A549 (cell line): ENCODE measurements around the gene BOLA1. TPM values are rescaled to one million over a fixed set of nuclear protein-coding genes. Genes with fewer than 3 reads are reported as not detected.

Experiments
- ATAC-seq, 2 experiments: fragments of 200-7000 bp in 1 of 2; fragments of >200 bp in 1 of 2; cut with Nextera tagmentation in 1 of 2; cut with Tn5 transposase in 1 of 2; 3 replicates each; pipeline versions ENCODE4 v1.8.0 to v1.9.1; 2018 to 2020; ENCODE audit warnings: mild to moderate bottlenecking in 1 of 2, moderate library complexity in 1 of 2
- CTCF ChIA-PET: fragments of 300-600 bp; sonication (Branson Sonifier 250); formaldehyde crosslinking; extraction: SDS; loops from one replicate; lab custom pipeline; 2021; ENCODE audit warnings: antibody characterized with exemption, inconsistent platforms; lab: Yijun Ruan, JAX
- POLR2A ChIA-PET: fragments of 350-600 bp; formaldehyde crosslinking; extraction: SDS; loops from one replicate; lab custom pipeline; 2021; ENCODE audit warnings: antibody characterized with exemption, inconsistent platforms; lab: Yijun Ruan, JAX
- DNase-seq, 2 experiments: peaks; one replicate each; pipeline versions ENCODE4 v3.0.0 to v3.0.0-alpha.2; 2011 to 2016; ENCODE audit warnings: low read depth in 1 of 2, low spot score in 1 of 2
- FAIRE-seq: peaks from 2 replicates; lab custom pipeline; 2011; peaks lifted over from hg19 to GRCh38; lab: Jason Lieb, UNC
- H3K27ac ChIP-seq, 2 experiments: fragments of >200 bp; sonication (Bioruptor Twin); formaldehyde crosslinking; 3 replicates each; pipeline ENCODE4 v1.5.1; 2016 to 2017
- H3K4me1 ChIP-seq: fragments of >200 bp; sonication (Bioruptor Twin); formaldehyde crosslinking; 3 replicates; pipeline ENCODE4 v1.6.1; 2016
- H3K4me2 ChIP-seq: fragments of >200 bp; sonication (Bioruptor Twin); formaldehyde crosslinking; 3 replicates; pipeline ENCODE4 v1.6.1; 2016
- H3K4me3 ChIP-seq: fragments of >200 bp; sonication (Bioruptor Twin); formaldehyde crosslinking; 3 replicates; pipeline ENCODE4 v1.5.1; 2016
- H3K9me3 ChIP-seq: fragments of >200 bp; sonication (Bioruptor Twin); formaldehyde crosslinking; 3 replicates; pipeline ENCODE4 v1.6.1; 2016
- CEBPB ChIP-seq, 2 experiments: fragments of >200 bp in 1 of 2; sonication (Bioruptor Twin) in 1 of 2; formaldehyde crosslinking in 1 of 2; IDR thresholded peaks; 2 replicates each; pipeline ENCODE4 v1.6.1; 2012 to 2016
- CTCF ChIP-seq: fragments of >200 bp; sonication (Bioruptor Twin); formaldehyde crosslinking; IDR thresholded peaks from 3 replicates; pipeline ENCODE4 v1.5.1; 2016
- ELK1 ChIP-seq: fragments of 150-350 bp; IDR thresholded peaks from 2 replicates; pipeline ENCODE4 v1.6.1; 2014; ENCODE audit warnings: low read depth, mild to moderate bottlenecking, low read length
- FOSB ChIP-seq: fragments of 250-450 bp; sonication (Bioruptor Pico); IDR thresholded peaks from 2 replicates; pipeline ENCODE4 v1.5.0; 2020; ENCODE audit warnings: mild to moderate bottlenecking, moderate library complexity
- FOXS1 ChIP-seq: fragments of 250-450 bp; sonication (Bioruptor Pico); IDR thresholded peaks from 2 replicates; pipeline ENCODE4 v1.5.0; 2020; ENCODE audit warnings: mild to moderate bottlenecking, moderate library complexity
- HEYL ChIP-seq: fragments of 250-450 bp; sonication (Bioruptor Pico); IDR thresholded peaks from 2 replicates; pipeline ENCODE4 v1.8.0; 2021; ENCODE audit warnings: mild to moderate bottlenecking, moderate library complexity
- HOXA7 ChIP-seq: fragments of 250-450 bp; sonication (Bioruptor Pico); IDR thresholded peaks from 2 replicates; pipeline ENCODE4 v1.5.0; 2020; ENCODE audit warnings: mild to moderate bottlenecking, moderate library complexity
- HOXB13 ChIP-seq: fragments of 250-450 bp; sonication (Bioruptor Pico); IDR thresholded peaks from 2 replicates; pipeline ENCODE4 v1.5.0; 2020; ENCODE audit warnings: low read depth, mild to moderate bottlenecking, moderate library complexity
- HOXB5 ChIP-seq: fragments of 250-450 bp; sonication (Bioruptor Pico); IDR thresholded peaks from 2 replicates; pipeline ENCODE4 v1.5.0; 2020; ENCODE audit warnings: mild to moderate bottlenecking, moderate library complexity
- JUN ChIP-seq, 2 experiments: fragments of >200 bp; sonication (Bioruptor Twin); formaldehyde crosslinking; IDR thresholded peaks; 2 replicates in 1 of 2; 3 replicates in 1 of 2; pipeline ENCODE4 v1.6.1; 2016 to 2017
- JUNB ChIP-seq: fragments of >200 bp; sonication (Bioruptor Twin); formaldehyde crosslinking; IDR thresholded peaks from 2 replicates; pipeline ENCODE4 v1.6.1; 2016
- MAZ ChIP-seq: fragments of 150-350 bp; IDR thresholded peaks from 2 replicates; pipeline ENCODE4 v1.6.1; 2014; ENCODE audit warnings: antibody characterized with exemption, low read depth, low read length, borderline replicate concordance
- MYC ChIP-seq: IDR thresholded peaks from 2 replicates; pipeline ENCODE4 v1.6.1; 2012; ENCODE audit warnings: mild to moderate bottlenecking, inconsistent platforms, low read length, improper control_type of control experiment, borderline replicate concordance
- NFE2L2 ChIP-seq: fragments of 150-350 bp; conservative IDR thresholded peaks from 2 replicates; pipeline ENCODE4 v1.6.1; 2014; ENCODE audit warnings: low read length
- PBX3 ChIP-seq: IDR thresholded peaks from 2 replicates; pipeline ENCODE4 v1.6.1; 2012
- PHF8 ChIP-seq: fragments of 200-600 bp; sonication (generic); IDR thresholded peaks from 2 replicates; pipeline ENCODE4 v1.6.1; 2016; ENCODE audit warnings: low read depth, mild to moderate bottlenecking, antibody characterized with exemption, moderate library complexity, borderline replicate concordance
- POLR2A ChIP-seq: IDR thresholded peaks from 2 replicates; pipeline ENCODE4 v1.6.1; 2012; ENCODE audit warnings: mild to moderate bottlenecking, low read length
- RFX5 ChIP-seq: fragments of 450-650 bp; IDR thresholded peaks from 2 replicates; pipeline ENCODE4 v1.7.1; 2014; ENCODE audit warnings: antibody characterized with exemption, mild to moderate bottlenecking, moderate library complexity
- RNF2 ChIP-seq: fragments of 200-600 bp; sonication (generic); IDR thresholded peaks from 2 replicates; pipeline ENCODE4 v1.6.1; 2016; ENCODE audit warnings: low read depth, mild to moderate bottlenecking, antibody characterized with exemption, moderate library complexity, borderline replicate concordance
- TFCP2L1 ChIP-seq: fragments of 250-450 bp; sonication (Bioruptor Pico); IDR thresholded peaks from 2 replicates; pipeline ENCODE4 v1.5.0; 2021; ENCODE audit warnings: mild to moderate bottlenecking
- ZFP36 ChIP-seq: fragments of 450-650 bp; IDR thresholded peaks from 2 replicates; pipeline ENCODE4 v1.6.1; 2014; ENCODE audit warnings: borderline replicate concordance; ENCODE audit not compliant: partially characterized antibody
- ZNF302 ChIP-seq: fragments of 250-450 bp; sonication (Bioruptor Pico); IDR thresholded peaks from 2 replicates; pipeline ENCODE4 v1.9.0; 2021; ENCODE audit warnings: inconsistent platforms, mild to moderate bottlenecking, moderate library complexity
- WGBS: methylation state at CpG from one replicate; pipeline ENCODE4 v1.1.6; 2017; ENCODE audit errors: missing lambda C conversion rate; 5-methylcytosine and 5-hydroxymethylcytosine counted together
- polyA minus RNA-seq: library from RNA; depleted of rRNA, polyadenylated mRNA; stranded (reverse); fragments of >200 nt; gene quantifications from 2 replicates; pipeline ENCODE4 v1.2.3, GENCODE V29; 2011; rRNA and poly(A)+ RNA removed
- polyA plus RNA-seq, 4 experiments: library from polyadenylated mRNA; depleted of rRNA in 3 of 4; stranded (reverse); fragments of >200 nt; fragmentation: RNase III in 1 of 4; extraction: RNeasy Plus Mini Kit Qiagen cat#74134 plus additional on column Dnase treatment in 1 of 4; gene quantifications; 2 replicates in 3 of 4; 3 replicates in 1 of 4; pipeline ENCODE4 v1.2.3, GENCODE V29; 2011 to 2017
- TF ChIP-seq, protein P1 (sequence below): IDR thresholded peaks from 2 replicates; pipeline ENCODE4 v1.6.1; 2012; ENCODE audit warnings: low read depth, borderline replicate concordance
- TF ChIP-seq, protein P2 (sequence below): fragments of 450-650 bp; IDR thresholded peaks from 2 replicates; pipeline ENCODE4 v1.6.1; 2014; ENCODE audit warnings: antibody characterized with exemption
- TF ChIP-seq, protein P3 (sequence below): fragments of >200 bp; sonication (Bioruptor Twin); formaldehyde crosslinking; IDR thresholded peaks from 3 replicates; pipeline ENCODE4 v1.6.1; 2016
- TF ChIP-seq, protein P4 (sequence below): IDR thresholded peaks from 2 replicates; pipeline ENCODE4 v1.6.1; 2012

Gene BOLA1, protein sequence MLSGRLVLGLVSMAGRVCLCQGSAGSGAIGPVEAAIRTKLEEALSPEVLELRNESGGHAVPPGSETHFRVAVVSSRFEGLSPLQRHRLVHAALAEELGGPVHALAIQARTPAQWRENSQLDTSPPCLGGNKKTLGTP
- 26.7 and 27.5 TPM in 2 replicates for polyA plus RNA-seq (2011; rRNA removed)
- 52.7 and 54.8 TPM in 2 replicates for polyA plus RNA-seq (2012; cell fraction: cytosol; rRNA removed)
- polyA plus RNA-seq (2012; cell fraction: nucleus; rRNA removed) = 39.5 and 45.1 TPM in 2 replicates
- polyA plus RNA-seq (2017; fragmentation: RNase III; extraction: RNeasy Plus Mini Kit Qiagen cat#74134 plus additional on column Dnase treatment) = 22.8 to 25.4 TPM (median 23.7 TPM) in 3 replicates
- polyA minus RNA-seq = 2.6 and 2.8 TPM in 2 replicates

DNA sequence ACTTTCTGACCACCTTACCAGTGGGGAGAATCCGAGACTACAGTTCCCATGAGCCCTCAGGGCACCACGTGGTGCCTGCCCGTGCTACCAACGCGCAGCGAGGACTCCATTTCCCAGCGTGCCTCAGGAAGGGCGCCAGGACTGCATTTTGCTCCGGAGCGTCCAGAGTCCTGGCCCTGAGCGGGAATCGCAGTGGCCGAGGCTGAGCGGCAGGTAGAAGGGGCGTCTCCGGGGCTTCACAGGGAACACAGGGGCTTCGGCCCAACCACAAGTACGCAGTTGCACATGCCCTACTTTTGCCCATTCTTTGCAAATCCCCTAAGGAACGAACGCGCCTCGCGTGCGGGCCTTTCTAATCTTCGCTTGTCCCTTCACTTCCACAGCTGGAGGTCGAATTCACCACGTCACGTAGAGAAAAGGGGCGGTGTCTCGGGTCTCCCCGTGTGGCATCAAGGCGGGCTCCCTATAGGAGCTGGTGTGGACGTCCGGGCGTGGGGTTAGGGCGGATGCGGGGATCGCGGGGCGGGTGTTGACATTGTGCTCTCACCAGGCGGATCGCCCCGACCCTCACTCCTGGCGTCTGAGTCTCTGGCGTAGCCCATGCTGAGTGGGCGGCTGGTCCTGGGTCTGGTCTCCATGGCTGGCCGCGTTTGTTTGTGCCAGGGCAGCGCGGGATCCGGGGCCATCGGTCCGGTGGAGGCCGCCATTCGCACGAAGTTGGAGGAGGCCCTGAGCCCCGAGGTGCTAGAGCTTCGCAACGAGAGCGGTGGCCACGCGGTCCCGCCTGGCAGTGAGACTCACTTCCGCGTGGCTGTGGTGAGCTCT lies at the start of gene BOLA1:
Gene BOLA1 (plus strand): TSS at position 109 of the 825 bp plus-strand sequence. CDS start 492 bp downstream, at position 601.
- CTCF ChIA-PET = interaction anchor here (0.6 to 2.2 kb wide), 3 partner anchors 11 to 133 kb away, joined by 3 to 7 read pairs (median 4); a partner anchor contains a TSS

GRCh38 chr1:149849947-149850360 lies 49.4 kb upstream of the BOLA1 start:
- H3K4me1 ChIP-seq = peaks cover 43% of the 10 kb centered on the region
- H3K4me2 ChIP-seq = peak overlapping the region; percentile 91
- peak overlapping the region; percentile 73 to 88 for H3K27ac ChIP-seq
- ChIA-PET POLR2A (interaction anchor here (2.4 kb wide), 1 partner anchor 37 kb away, joined by 32 read pairs; a partner anchor contains a TSS), CTCF (interaction anchor here (1.6 kb wide), 1 partner anchor 319 kb away, joined by 3 read pairs; no protein-coding TSS in a partner anchor)
- 4% methylated on average over 8 of the region's 9 CpGs for WGBS
- DNase-seq = no peak
- H3K4me3 ChIP-seq = peak overlapping the region; percentile 60
- no peaks in the 10 kb centered on the region for H3K9me3 ChIP-seq
- ATAC-seq = no peak
- no peak for FAIRE-seq
- TF ChIP-seq ZFP36 (no peak), ZNF302 (0 out of 2 replicates have a peak, but pooled peaks have one; percentile 17), PBX3 (no peak), HEYL (CRISPR knock-in tag) (no peak), MAZ (no peak), MYC (no peak), FOSB (0 out of 2 replicates have a peak, but pooled peaks have one; percentile 51), HOXB5 (CRISPR knock-in tag) (no peak), RFX5 (no peak), CTCF (no peak), CEBPB (IDR thresholded peaks at IDR 0.05) (no peak), NFE2L2 (no peak)

More for the DNA sequence above, at the start of gene BOLA1:
- FAIRE-seq (peak; percentile 54), DNase-seq (peak; percentile 93 to 97), ATAC-seq (peak; percentile 99 to 100)
- Histone ChIP-seq H3K4me3 (peak within 1 kb of the TSS; percentile 53), H3K4me1 (peaks cover 8% of the 10 kb centered on the region), H3K9me3 (no peaks in the 10 kb centered on the region), H3K27ac (peak within 1 kb of the TSS; percentile 82 to 91), H3K4me2 (peak within 1 kb of the TSS; percentile 80)
- TF ChIP-seq FOSB (no peak), JUNB (no peak), FOXS1 (no peak), ELK1 (no peak), HOXA7 (CRISPR knock-in tag) (no peak), RNF2 (no peak), TFCP2L1 (0 out of 2 replicates have a peak, but pooled peaks have one; percentile 67), JUN (IDR thresholded peaks at IDR 0.05) (peak; percentile 76 to 86; a peak in 3 of 5 replicates), MAZ (no peak), HOXB13 (CRISPR knock-in tag) (no peak), PHF8 (peak; percentile 83), POLR2A (peak; percentile 80)
- TF ChIP-seq, protein P1, sequence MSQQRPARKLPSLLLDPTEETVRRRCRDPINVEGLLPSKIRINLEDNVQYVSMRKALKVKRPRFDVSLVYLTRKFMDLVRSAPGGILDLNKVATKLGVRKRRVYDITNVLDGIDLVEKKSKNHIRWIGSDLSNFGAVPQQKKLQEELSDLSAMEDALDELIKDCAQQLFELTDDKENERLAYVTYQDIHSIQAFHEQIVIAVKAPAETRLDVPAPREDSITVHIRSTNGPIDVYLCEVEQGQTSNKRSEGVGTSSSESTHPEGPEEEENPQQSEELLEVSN = peak; percentile 98
- TF ChIP-seq, protein P2, sequence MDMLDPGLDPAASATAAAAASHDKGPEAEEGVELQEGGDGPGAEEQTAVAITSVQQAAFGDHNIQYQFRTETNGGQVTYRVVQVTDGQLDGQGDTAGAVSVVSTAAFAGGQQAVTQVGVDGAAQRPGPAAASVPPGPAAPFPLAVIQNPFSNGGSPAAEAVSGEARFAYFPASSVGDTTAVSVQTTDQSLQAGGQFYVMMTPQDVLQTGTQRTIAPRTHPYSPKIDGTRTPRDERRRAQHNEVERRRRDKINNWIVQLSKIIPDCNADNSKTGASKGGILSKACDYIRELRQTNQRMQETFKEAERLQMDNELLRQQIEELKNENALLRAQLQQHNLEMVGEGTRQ = peak; percentile 96
- TF ChIP-seq, protein P3, sequence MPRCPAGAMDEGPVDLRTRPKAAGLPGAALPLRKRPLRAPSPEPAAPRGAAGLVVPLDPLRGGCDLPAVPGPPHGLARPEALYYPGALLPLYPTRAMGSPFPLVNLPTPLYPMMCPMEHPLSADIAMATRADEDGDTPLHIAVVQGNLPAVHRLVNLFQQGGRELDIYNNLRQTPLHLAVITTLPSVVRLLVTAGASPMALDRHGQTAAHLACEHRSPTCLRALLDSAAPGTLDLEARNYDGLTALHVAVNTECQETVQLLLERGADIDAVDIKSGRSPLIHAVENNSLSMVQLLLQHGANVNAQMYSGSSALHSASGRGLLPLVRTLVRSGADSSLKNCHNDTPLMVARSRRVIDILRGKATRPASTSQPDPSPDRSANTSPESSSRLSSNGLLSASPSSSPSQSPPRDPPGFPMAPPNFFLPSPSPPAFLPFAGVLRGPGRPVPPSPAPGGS = peak; percentile 26; the same call in 1 of the 3 replicates
- TF ChIP-seq, protein P4, sequence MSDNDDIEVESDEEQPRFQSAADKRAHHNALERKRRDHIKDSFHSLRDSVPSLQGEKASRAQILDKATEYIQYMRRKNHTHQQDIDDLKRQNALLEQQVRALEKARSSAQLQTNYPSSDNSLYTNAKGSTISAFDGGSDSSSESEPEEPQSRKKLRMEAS = peak; percentile 95
- POLR2A ChIA-PET = interaction anchor here (0.6 to 2.5 kb wide), 3 partner anchors 12 to 287 kb away, joined by 3 to 19 read pairs (median 4); partner anchors contain the start of gene SF3B4
- WGBS = 27% methylated on average over 42 of the region's 65 CpGs
